Endothelial cell of umbilical vein (primary cell): ENCODE measurements around the gene PON1.

ENCODE experiments used
- FOS ChIP-seq: IDR thresholded peaks from 2 replicates; pipeline ENCODE4 v1.6.1; 2011; ENCODE audit warnings: mild to moderate bottlenecking, low read length, moderate library complexity, borderline replicate concordance; ENCODE audit not compliant: insufficient read depth
- MYC ChIP-seq: IDR thresholded peaks from one replicate; pipeline ENCODE4 v1.6.1; 2011; ENCODE audit warnings: mild to moderate bottlenecking, low read depth, low read length
- POLR2A ChIP-seq: IDR thresholded peaks from 2 replicates; pipeline ENCODE4 v1.6.1; 2012; ENCODE audit warnings: low read depth, mild to moderate bottlenecking, control low read depth, low read length
- TF ChIP-seq, protein P1 (sequence below), 2 donors: IDR thresholded peaks; 1 replicate in 1 of 2; 2 replicates in 1 of 2; pipeline ENCODE4 v1.5.1; 2011; ENCODE audit warnings: low read length in 2 of 2, mild to moderate bottlenecking in 2 of 2, moderate library complexity in 2 of 2, control low read depth in 1 of 2, inconsistent platforms in 1 of 2, low read depth in 1 of 2; ENCODE audit not compliant: insufficient read depth in 1 of 2; ENCODE audit errors: extremely low read depth in 1 of 2
- TF ChIP-seq, protein P2 (sequence below): IDR thresholded peaks from 2 replicates; pipeline ENCODE4 v1.6.1; 2011; ENCODE audit not compliant: insufficient read depth, insufficient read length

DNA sequence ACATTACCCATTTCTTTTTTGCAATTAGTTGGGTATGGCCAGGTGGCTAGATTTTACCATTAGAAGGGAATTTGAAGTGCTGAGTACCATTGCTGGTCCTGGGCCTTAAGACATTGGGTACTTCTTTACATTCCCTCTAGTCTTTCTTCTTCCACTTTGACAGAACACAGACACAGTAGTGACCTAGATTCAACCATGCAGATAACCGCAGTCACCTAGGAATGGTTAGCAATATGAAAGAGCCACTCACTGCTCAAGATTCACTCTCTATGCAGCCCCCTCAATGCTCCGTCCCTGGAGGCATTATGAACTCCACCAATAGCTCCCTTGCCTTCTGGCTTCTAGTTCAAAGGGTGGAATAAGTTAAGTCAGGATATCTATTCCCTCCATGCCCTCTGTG, 16.2 kb upstream of the PON1 start:
- TF ChIP-seq, protein P1, sequence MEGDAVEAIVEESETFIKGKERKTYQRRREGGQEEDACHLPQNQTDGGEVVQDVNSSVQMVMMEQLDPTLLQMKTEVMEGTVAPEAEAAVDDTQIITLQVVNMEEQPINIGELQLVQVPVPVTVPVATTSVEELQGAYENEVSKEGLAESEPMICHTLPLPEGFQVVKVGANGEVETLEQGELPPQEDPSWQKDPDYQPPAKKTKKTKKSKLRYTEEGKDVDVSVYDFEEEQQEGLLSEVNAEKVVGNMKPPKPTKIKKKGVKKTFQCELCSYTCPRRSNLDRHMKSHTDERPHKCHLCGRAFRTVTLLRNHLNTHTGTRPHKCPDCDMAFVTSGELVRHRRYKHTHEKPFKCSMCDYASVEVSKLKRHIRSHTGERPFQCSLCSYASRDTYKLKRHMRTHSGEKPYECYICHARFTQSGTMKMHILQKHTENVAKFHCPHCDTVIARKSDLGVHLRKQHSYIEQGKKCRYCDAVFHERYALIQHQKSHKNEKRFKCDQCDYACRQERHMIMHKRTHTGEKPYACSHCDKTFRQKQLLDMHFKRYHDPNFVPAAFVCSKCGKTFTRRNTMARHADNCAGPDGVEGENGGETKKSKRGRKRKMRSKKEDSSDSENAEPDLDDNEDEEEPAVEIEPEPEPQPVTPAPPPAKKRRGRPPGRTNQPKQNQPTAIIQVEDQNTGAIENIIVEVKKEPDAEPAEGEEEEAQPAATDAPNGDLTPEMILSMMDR (IDR thresholded peaks at IDR 0.05; ENCODE audit: extremely low read depth in 1 of 2, insufficient read depth in 1 of 2, low read depth in 1 of 2, low read length in 2 of 2), result no peak
- TF ChIP-seq FOS (no peak), POLR2A (no peak), MYC (no peak)
- TF ChIP-seq, protein P2, sequence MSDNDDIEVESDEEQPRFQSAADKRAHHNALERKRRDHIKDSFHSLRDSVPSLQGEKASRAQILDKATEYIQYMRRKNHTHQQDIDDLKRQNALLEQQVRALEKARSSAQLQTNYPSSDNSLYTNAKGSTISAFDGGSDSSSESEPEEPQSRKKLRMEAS, result no peak
